Bone marrow (tissue), 2 donors: ENCODE results near the gene CDR2.
"Not testable (repeated sequence)": the region's sequence is repeated elsewhere in the genome, so short reads cannot be mapped to it uniquely, and the experiment has no call there.

ENCODE experiments used
- DNase-seq, 2 donors: peaks; one replicate each; lab custom pipeline; 2025; lab: John Stamatoyannopoulos, UW

Gene CDR2

DNA sequence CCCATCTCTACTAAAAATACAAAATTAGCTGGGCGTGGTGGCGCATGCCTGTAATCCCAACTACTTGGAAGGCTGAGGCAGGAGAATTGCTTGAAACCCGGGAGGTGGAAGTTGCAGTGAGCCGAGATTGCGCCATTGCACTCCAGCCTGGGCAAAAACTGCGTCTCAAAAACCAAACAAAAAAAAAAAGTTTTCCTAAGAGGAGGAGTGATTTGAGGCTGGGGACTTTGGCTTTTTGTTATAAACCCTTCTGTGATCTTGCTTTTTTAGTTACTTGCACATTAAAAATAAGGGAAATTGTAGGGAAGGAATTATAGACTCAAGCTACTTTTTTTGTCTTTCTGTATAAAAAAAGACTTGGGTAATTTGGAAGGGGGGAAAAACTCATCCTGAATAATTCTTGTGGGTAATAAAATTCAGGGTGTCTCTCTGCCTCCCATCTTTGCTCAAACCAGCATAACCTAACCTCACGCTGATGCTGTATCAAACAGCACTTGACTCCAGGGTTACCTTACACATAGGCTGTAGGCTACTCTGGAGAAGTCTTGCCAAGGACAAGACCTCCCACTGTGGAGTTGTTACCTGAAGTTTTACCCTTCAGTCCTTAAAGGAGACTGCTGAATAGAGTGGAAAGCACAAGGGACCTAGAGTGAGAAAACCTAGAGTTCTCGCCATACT, 1.7 kb upstream of the CDR2 start:
- DNase-seq = no peak

DNA sequence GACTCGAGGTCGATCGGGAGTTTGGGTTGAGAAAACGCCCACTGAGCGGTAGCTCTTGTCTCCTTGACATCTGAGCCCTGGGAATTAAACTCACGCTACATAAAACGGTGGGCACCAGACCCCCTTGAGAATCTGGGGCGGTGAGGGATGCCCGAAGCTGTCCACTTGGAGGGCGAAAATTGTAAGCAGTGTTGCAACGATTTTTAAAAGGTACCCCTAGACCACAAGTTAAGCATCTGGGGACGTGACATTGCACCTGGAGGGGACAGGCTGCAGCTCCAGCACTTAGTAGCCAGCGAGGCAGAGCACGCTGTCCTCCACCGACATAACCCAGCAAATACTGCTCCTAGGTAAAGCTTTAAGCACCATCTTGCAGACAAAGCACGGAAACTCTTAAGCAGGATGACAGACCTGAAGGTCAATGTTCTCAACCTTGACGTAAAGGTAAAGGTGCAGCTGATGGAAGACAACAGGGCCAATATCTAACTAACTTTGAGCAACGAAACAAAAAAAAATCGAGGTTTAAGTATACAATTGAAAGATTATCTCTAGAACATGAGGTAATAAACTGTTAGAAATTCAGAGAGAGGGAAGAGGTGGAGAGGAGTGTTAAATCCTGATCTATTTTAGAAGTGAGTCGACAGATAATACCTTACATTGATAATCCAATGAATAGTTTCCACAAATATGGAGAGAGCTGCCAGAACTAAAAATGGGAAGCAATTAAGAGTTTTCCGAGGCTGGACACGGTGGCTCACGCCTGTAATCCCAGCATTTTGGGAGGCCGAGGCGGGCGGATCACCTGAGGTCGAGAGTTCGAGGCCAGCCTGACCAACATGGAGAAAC, 921 bp upstream of the CDR2 start:
- no peak for DNase-seq

DNA sequence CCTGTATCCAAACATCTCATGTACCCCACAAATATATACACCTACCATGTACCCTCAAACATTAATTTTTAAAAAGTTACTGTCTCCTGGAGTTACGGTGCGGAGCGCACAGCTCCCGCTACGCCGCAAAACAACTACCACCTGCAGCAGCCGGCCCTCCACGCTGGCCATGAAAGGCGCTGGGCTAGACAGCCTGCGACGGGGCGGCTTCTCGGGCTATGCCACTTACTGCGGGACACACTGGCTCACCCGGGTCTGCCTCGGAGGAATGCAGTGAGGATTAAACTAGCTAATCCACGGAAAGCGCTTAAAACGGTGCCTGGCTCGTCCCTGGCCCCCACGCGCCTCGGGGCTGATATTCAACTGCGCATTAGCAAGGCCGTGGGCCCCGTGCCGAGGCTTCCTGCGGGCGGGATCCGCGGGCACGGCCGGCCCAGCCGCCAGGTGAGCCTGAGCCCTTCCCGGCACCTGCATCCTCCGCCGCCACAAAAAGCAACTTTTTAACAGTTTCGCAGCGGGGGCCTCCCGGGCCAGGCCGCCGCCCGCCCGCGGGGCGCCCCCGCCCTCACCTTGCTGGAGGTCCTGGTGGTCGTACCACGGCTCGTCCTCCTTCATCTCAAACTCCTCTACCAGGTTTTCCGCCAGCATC, 633 bp downstream of the CDR2 start:
- DNase-seq = no peak

DNA sequence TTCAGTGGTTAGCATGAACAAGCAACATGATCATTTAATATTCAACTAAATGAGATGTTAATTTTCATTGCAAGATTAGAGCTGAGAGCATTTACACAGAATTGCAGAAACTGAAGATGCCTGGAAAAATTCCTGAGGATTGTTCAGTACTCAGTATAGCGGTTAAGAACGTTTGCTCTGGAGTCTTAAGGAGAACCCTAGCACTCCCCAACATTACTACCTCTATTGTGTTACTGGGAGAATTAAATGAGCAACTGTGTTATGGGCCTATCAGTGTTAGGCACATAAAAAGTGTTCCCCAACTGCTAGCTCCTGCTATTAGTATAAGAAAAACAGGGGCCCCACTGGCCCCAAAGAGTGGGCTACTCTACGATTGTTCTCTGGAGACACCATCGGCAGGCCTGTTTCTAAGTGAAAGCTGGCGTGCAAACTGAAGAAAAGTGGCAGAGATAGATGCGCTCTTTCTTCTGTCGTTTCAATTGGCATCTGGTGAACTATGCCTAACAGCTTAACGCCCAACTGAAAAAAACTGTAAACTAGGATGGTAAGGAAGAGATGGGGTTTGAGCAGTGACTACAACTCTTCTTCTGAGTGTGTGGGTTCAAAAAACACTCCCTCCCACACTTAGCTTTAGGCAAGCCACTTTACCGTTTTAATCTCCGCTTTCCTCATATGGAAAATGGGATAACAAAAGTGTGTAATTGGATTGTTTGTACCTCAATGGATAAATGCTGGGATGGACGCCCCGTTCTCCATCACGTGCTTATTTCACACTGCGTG, 1.3 kb downstream of the CDR2 start:
- no peak for DNase-seq

DNA sequence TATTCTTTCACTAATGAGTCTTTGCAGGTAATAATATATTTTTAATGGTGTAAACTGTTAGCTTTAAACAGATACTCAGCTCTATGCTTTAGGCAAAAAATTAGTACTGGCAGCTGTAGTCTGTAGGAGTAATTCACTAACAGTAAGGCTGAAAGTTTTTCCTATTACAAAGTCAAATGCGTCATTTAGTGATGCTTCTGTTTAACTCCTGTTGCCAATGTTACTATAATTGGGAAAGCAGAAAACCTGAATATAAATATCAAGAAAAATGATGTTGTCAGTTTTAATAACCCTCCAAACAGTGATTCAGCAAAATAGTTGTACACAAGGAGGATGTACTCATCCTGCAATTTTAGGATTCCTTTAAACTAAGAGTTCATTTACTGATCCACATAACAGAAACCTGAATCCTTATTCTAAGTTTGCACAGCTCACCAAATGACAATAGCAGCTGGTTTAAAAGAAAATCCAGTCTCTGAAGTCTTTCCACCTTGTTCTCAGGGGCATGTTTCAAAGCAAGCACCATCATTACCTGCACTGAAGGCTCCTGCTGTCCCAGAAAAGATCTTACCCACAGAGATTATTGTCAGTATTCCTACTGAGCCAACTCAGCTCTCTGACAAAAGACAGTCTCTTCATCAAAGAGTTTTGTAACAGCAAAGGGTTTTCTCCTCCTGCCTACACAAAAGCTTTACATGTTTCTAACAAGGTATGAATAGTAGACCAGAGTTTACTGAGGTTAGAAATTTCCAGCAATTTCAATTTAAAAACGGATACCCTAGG, 4.2 kb downstream of the CDR2 start:
- no peak for DNase-seq

DNA sequence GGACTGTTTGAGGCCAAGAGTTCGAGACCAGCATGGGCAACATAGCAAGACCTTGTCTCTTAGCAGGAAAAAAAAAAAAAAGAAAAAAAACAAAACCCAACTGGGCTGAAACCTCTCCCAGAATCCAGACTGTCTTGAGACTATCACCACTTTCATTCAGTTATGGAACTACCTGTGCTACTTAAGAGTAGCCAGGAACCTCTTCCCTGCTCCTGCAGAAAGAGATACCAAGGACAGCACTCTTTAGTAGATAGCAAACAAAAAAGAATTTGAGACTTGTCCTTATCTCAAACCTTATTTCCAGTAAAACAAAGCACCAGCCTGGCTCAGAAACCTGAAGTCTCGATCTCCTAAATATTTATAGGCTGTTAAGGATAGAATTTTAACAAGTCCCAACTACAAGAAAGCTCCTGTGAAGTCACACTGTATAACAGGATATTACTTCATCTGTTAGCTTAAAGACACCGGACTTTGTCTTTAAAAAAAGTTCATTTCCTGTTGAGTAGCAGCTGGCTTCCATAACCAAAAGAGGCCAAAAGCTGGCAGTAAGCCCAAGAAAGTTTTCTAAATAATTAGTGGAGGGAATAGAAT, 5.1 kb downstream of the CDR2 start:
- DNase-seq = peak in 1 of 2 donors; percentile 47

DNA sequence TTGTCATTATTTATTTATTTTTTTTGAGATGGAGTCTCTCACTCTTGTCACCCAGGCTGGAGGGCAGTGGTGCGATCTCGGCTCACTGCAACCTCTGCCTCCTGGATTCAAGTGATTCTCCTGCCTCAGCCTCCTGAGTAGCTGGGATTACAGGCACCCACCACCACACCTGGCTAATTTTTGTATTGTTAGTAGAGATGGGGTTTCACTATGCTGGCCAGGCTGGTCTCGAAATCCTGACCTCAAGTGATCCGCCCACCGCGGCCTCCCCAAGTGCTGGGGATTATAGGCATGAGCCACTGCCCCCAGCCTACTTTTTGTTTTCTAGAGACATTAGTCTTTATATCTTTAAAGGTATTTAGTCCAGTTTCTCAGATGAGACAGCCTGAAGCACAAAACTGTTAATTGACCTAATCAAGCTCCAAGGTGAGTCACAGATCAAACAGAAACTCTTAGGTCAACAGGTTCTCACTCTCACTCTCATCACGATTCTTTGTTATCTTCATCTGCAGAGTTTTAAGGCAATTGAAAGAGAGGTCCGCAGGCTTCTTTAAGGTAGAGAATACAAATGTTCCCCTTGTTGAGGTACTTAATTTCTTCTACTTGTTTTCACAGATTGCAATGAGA, 6.1 kb downstream of the CDR2 start:
- not testable (repeated sequence) for DNase-seq

DNA sequence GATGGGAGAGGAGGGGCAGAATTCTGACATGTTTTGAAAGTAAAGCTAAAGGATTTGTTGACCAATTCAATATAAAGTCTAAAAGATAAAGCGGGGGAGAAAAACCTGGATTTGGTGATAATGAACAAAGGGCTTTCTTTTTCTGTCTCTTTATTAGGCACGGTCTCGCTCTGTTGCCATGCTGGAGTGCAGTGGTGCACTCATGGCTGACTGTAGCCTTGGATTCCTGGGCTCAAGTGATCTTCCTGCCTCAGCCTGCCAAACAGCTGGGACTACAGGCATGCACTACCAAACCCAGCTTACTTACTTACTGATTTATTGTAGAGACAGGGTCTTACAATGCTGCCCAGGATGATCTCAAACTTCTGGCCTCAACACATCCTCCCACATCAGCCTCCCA, 7.5 kb downstream of the CDR2 start:
- no peak for DNase-seq

DNA sequence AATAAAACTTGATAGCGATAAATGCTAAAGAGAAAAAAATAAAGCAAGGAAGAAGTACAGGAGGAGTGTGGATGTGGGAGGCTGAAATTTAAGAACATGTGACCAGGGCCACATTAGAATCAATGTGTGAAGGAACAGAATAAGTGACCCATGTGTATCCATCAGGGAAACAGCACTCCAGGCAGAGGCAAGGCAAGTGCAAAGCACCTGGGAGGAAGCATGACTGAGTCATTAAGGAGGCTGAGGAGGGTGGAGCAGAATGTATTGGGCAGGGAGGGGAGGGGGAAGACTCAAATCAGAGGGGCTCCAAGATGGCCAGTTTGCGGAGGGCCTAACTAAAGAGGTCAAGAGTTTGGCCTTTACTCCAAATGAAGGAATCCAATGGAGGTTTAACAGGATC, 8.0 kb downstream of the CDR2 start:
- DNase-seq = no peak

DNA sequence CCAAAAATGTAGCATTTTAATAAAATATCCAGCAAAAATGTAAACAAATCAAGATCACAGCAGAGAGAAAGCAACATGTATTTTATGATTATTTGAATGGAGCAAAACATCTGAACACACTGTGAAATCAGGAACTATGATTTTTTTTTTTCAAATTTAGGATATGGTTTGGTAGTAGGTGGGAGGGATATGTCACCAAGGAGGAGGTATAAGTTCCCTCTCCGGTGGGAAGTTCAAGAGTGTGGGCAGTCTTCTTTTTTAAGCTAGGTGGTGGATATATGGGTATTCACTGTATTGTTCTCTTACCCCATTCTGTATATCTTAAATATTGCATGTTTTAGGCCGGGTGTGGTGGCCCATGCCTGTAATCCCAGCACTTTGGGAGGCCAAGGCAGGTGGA, 10.2 kb downstream of the CDR2 start:
- DNase-seq = no peak

DNA sequence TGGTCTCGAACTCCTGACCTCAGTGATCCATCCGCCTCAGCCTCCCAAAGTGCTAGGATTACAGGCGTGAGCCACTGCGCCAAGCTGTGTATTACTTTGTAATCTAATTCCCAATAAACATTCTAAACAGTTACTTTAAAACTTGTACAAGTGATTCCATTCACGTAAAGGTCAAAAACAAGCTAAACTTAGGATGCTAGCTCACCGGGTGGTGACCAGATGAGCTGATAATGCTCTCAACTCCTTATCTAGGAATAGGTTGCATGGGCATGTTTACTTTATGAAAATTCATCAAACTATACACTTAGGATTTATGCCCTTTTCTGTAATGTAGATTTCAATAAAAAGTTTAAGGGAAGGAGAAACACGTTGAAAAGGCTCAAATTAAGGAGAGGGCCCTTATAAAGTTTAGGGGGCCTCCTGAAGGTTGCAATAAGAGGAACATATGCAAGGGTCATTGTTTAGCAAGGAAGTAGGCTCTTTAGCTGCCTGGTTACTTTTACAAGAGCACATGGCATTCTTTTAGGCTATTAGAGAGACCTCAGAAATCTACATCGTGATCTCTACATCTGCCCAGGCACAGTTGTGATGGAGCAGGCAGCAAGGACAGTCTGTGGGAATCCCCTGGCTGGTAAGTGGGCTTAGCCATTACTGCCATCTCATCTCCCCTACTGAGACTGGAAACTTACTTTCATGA, 13.3 kb downstream of the CDR2 start:
- no peak for DNase-seq

DNA sequence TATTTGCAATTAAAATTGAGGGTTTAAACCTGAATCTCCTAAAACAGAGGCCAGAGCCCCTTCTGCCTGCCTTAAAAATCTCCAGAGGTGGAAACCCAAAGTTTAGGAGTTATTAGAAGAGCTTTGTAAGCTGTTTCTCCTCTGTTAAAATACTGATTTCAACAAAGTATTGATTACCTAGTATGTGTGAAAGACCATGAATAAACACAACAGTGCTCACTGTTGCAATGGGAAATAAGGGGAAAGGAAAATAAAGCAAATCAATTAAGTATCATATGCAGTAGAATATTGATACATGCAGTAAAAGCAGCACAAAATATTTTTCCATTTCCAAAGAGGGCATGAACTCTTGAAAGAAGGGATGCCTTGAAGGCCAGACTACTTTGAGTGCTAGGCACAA, 14.7 kb downstream of the CDR2 start:
- DNase-seq = no peak

DNA sequence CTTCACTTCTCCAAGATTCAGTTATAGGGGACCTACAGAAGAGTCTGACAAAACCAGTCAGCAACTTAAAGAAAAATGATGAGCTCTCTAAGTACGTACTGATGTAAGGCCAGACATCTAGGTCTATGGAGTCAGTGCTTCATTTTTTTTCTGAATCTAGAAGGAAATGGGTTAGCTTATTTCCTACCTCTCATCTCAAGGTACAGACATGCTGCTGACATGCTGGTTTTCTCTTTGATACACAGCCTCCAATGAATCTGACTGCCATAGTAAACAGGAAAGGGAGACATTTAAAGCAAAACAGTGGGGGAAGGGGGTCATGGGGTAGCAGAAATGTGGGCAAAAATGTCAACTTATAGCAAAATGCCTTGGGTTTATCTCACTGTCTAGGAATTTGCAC, 16.4 kb downstream of the CDR2 start:
- no peak for DNase-seq

DNA sequence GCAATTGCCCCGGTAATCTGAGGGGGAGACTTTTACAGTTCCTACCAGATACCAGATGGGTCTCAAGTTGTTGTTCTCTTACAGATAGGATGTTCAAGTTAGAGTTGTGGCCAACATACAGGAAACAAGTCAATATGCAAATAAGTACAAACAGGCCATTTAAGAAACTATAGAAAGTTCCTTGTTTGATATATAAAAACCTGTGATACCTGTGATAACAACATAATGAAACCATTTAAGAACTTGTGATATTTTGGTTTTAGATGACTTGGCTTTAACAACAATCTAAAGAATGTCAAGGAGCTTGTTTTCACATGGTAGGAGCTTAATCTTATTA, 16.8 kb downstream of the CDR2 start:
- DNase-seq = peak in 1 of 2 donors; percentile 40

DNA sequence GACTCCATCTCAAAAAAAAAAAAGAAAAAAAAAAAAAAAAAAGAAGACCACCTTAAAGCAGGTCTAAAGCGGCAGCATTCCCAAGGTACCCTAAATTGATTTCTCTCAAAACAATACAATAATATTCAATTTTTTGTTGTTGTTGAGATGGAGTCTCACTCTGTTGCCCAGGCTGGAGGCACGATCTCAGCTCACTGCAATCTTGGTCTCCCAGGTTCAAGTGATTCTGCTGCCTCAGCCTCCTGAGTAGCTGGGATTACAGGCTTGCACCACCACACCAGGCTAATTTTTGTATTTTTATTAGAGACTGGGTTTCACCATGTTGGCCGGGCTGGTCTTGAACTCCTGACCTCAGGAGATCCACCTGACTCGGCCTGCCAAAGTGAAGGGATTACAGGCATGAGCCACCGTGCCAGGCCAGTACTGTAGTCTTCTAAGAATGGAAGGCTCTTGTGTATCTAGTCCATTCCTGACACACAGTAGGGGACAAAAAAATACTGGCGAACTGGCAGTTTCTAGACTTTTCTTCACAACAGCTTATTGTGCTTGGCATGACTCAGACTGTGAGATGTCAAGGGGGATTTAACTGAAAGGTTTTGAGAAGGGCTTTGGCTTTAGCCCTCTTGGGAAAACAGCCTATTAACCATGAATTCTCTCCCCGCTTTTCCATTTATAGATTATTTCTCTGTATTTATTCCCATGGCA, 17.3 kb downstream of the CDR2 start:
- no peak for DNase-seq

DNA sequence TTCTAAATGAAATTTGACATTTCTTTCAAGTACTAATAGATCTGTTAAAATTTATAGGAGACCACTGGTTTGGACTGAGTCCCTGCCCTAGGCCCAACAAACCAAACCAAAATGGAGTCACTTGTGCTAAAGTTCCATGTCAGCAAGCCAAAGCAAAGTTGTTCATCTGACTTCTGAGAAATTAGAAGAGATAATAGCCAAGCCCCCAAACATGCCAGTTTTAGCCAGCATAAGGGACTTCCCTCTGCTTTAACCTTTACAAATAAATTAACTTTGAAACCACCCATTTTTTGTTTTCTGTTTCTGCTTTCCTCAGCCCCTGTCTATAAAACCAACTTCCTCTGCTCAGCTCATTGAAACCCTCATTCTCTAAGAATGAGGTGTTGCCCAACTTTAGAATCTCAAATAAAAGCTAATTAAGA, 18.9 kb downstream of the CDR2 start:
- peak in 1 of 2 donors; percentile 56 for DNase-seq

DNA sequence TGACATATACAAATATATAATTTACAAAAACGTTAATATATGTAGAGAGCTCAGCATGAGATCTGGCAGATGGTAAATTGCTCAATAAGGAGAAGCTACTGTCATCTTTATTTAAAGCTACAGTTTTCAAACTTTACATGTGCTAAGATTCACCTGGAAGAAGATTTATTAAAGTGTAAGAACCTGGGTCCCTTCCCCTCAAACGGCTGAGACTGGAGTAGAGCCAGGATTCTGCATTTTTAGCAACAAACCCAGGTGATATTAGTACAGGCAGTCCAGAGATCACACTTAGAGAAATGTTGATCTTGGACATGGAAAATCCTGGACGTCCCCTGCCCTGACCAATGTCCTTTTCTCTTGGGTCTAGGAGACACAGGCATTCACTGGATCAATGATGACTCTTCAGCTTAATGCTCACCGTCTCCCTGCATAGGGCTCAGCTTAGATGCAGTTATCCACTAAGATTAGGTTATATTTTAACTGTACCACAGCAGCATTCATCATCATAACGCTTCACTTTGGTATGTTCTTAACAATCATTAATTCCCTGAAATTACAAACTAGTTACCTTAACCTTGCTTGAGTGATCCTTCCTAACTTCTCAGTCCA, 20.4 kb downstream of the CDR2 start:
- DNase-seq = no peak

DNA sequence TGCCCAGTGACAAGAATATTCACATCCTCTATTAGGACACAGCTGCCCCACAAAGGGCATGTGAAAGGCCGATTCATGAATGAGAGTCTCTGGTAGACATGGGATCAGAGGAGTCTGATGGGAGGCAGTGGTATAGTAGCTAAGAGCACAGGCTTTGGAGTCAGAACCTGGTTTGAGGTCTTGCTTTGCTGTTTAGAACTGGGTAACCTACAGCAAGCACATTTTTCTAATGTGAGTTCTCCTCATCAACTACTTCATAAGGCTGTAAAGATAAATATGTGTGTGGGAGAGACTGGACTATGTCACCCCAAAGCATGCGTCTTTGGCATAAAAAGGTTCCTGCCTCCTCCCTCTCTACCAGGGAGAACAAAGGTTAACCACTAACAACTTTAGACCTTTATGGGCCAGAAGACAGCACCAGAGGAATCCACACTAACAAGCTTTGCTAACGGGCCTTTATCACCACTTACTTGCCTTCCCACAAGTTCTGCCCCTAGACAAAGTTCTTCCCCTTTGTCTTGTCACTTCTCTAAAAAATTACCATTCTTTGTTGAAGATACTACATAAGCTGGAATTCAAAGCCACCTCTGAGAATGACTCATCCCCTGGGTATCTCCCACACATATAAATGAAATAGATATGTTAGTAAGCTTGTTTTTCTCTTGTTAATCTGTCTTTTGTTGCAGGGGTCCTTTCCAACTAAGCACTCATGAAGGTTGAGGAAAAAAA, 21.1 kb downstream of the CDR2 start:
- peak; percentile 1 to 88 for DNase-seq
